Measurements from ENCODE around the gene C22orf39.

- TF ChIP-seq CTCF (IDR thresholded peaks at IDR 0.05): no peak
- no peak for TF ChIP-seq POLR2A (IDR thresholded peaks at IDR 0.05)
Measured at GRCh38 chr22:19451570-19451969, 4.1 kb upstream of the C22orf39 start.

Measured in thyroid gland (tissue), 4 donors.